GM12872 (cell line): Measurements from ENCODE around the gene SRPX.
A peak's percentile ranks its signal among the peaks of the same experiment; 100 is the strongest.

Experiments used
- TF ChIP-seq, protein P1 (sequence below): IDR thresholded peaks from 3 replicates; pipeline ENCODE4 v1.5.1; 2011; ENCODE audit warnings: low read depth, mild to moderate bottlenecking, low read length, moderate library complexity; ENCODE audit not compliant: insufficient read depth

Gene SRPX

GRCh38 chrX:38206036-38206435 lies 14.6 kb downstream of the SRPX start:
- TF ChIP-seq, protein P1, sequence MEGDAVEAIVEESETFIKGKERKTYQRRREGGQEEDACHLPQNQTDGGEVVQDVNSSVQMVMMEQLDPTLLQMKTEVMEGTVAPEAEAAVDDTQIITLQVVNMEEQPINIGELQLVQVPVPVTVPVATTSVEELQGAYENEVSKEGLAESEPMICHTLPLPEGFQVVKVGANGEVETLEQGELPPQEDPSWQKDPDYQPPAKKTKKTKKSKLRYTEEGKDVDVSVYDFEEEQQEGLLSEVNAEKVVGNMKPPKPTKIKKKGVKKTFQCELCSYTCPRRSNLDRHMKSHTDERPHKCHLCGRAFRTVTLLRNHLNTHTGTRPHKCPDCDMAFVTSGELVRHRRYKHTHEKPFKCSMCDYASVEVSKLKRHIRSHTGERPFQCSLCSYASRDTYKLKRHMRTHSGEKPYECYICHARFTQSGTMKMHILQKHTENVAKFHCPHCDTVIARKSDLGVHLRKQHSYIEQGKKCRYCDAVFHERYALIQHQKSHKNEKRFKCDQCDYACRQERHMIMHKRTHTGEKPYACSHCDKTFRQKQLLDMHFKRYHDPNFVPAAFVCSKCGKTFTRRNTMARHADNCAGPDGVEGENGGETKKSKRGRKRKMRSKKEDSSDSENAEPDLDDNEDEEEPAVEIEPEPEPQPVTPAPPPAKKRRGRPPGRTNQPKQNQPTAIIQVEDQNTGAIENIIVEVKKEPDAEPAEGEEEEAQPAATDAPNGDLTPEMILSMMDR, result no peak

DNA sequence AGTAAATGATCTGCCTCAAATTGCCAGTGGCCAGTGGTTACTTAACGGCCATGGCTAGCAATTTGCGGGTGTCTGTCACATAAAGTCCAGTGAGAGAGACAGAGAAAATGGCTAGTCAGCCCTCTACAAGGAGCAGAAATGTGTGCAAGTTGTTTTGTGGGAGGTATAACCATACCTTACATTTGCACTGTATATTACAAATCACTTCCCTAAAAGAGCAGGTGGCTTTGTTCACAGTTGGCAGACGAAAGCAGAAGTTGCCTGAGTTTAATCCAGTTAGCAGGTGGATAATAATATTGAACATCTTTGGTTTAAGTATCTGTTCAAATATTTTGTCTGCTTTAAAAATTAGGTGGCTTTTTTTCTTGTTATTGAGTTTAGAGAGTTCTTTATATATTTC lies 15.6 kb downstream of the SRPX start:
- TF ChIP-seq, protein P1, result no peak

DNA sequence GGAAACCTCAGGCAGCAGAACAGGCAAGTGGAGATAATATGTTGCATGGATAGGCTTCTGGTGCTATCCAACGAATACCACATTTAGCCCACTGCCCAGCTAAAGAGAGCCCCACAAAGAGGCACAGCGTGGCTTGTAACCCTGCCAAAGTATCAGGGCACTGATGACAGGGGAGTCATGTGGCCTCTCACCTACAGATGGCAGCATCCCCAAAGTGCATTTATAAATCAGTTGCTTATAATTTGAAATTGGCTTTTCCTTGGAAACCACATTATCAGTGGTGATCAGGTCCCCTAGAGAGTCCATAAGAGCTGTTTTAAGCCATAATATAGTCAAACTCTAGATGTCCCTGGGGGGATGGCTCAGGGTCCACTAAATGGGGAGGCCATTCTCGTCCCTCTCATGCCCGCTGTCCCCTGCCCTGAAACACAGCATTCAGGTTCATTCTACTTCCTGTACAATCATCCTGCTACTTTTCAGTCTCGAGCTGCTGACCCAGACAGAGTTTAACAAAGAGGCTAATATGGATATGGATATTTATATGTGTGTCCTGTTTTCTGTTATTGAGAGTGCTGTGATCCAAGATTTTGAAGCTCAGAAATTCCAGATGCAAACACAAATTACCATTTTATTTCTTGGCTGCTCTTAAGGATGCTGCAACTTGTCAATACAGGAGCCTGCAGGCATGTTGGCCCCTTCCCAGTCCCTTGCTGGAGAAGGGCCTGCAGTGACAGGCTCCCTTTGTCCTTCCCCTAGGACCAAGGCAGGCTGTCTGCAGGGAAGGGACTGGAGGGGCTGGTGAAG lies 28.5 kb downstream of the SRPX start:
- TF ChIP-seq, protein P1, result peak; percentile 56

- TF ChIP-seq, protein P1, result no peak
Measured at GRCh38 chrX:38189431-38190250, 31.0 kb downstream of the SRPX start.

- TF ChIP-seq, protein P1, result no peak
Measured at GRCh38 chrX:38183596-38183995, 37.1 kb downstream of the SRPX start.

- TF ChIP-seq, protein P1, result no peak
Measured at GRCh38 chrX:38181357-38181756, 39.3 kb downstream of the SRPX start.

- TF ChIP-seq, protein P1, result no peak
Measured at GRCh38 chrX:38178396-38178795, 42.3 kb downstream of the SRPX start.
